OCI-LY3 (cell line): ENCODE data around the gene FRG2B.
"Not testable (repeated sequence)": the region's sequence is repeated elsewhere in the genome, so short reads cannot be mapped to it uniquely, and the experiment has no call there.

Source experiments
- H2AFZ ChIP-seq: fragments of 200-600, 300-600 bp; shearing (Covaris generic); 2 replicates; pipeline ENCODE4 v1.6.0; 2014; ENCODE audit warnings: antibody characterized with exemption, low read depth, low read length
- H3K27ac ChIP-seq: fragments of 200-600, 300-600 bp; sonication (generic); 2 replicates; pipeline ENCODE4 v1.5.1; 2014; ENCODE audit warnings: mild to moderate bottlenecking, low read length, moderate library complexity, mixed read lengths
- H3K27me3 ChIP-seq: fragments of 200-600, 300-600 bp; sonication (generic); 2 replicates; pipeline ENCODE4 v1.6.1; 2014; ENCODE audit warnings: low read depth, low read length, mixed read lengths
- H3K36me3 ChIP-seq: fragments of 200-600, 300-600 bp; sonication (generic); replicated peaks from 2 replicates; pipeline ENCODE3; 2014; ENCODE audit warnings: low read depth, low read length, mixed read lengths
- H3K4me1 ChIP-seq: fragments of 300-600, 200-600 bp; sonication (generic); 2 replicates; pipeline ENCODE4 v1.6.1; 2014; ENCODE audit warnings: low read length, mixed read lengths
- H3K4me2 ChIP-seq: fragments of 200-600, 300-600 bp; sonication (generic); 2 replicates; pipeline ENCODE4 v1.6.1; 2014; ENCODE audit warnings: low read length, mixed read lengths
- H3K4me3 ChIP-seq: fragments of 300-600, 200-600 bp; sonication (generic); 2 replicates; pipeline ENCODE4 v1.5.1; 2014; ENCODE audit warnings: antibody characterized with exemption, mild to moderate bottlenecking, low read length, moderate library complexity
- H3K79me2 ChIP-seq: fragments of 300-600, 200-600 bp; shearing (Covaris generic); 2 replicates; pipeline ENCODE4 v1.6.1; 2014; ENCODE audit warnings: mild to moderate bottlenecking, low read length, mixed read lengths
- H3K9ac ChIP-seq: fragments of 300-600, 200-600 bp; shearing (Covaris generic); 2 replicates; pipeline ENCODE4 v1.6.0; 2014; ENCODE audit warnings: mild to moderate bottlenecking, low read length, moderate library complexity
- H3K9me3 ChIP-seq: fragments of 200-600, 300-600 bp; shearing (Covaris generic); 2 replicates; pipeline ENCODE4 v1.6.1; 2014; ENCODE audit warnings: low read length, mixed read lengths; ENCODE audit not compliant: insufficient read depth
- H4K20me1 ChIP-seq: fragments of 200-600, 300-600 bp; sonication (generic); 2 replicates; pipeline ENCODE4 v1.6.1; 2016; ENCODE audit warnings: low read length, mixed read lengths; ENCODE audit not compliant: insufficient read depth
- EZH2phosphoT487 ChIP-seq: fragments of 200-600 bp; shearing (Covaris generic); IDR thresholded peaks from 2 replicates; pipeline ENCODE4 v1.6.1; 2018; ENCODE audit warnings: antibody characterized with exemption, mixed run types, low read depth
- TF ChIP-seq, protein P1 (sequence below): fragments of 200-600, 300-600 bp; sonication (generic); IDR thresholded peaks from 2 replicates; pipeline ENCODE4 v1.5.1; 2014; ENCODE audit warnings: antibody characterized with exemption, low read length, low read depth

Gene FRG2B

DNA sequence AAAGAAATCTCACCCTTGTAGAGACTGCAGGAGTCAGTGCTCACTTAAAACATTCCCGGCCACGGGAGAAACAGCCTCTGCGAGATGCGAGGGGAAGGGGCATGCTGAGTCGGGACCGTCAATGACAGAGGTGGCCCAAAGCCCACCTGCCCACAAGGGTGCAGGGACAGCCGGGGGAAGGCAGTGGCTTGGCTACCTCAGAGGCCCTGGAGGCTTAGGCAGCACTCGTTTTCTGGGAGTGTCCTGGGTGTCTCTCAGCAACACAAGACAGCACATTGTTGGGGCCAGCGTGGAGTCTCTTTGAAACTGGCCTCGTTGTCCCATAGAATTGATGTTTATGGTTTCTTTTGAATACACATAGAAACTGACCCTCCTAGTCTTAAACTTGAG lies 35.6 kb downstream of the FRG2B start:
- H3K9ac ChIP-seq, result no peak overlapping the region
- H3K36me3 ChIP-seq, result no peaks in the 10 kb centered on the region
- H4K20me1 ChIP-seq, result no peaks in the 10 kb centered on the region
- H3K27ac ChIP-seq, result no peak overlapping the region
- TF ChIP-seq EZH2phosphoT487, result no peak
- no peaks in the 10 kb centered on the region for H3K79me2 ChIP-seq
- H3K4me3 ChIP-seq, result no peak overlapping the region
- H2AFZ ChIP-seq, result no peak overlapping the region
- H3K4me1 ChIP-seq, result no peaks in the 10 kb centered on the region
- H3K4me2 ChIP-seq, result no peak overlapping the region
- no peaks in the 10 kb centered on the region for H3K9me3 ChIP-seq
- H3K27me3 ChIP-seq, result no peaks in the 10 kb centered on the region

- no peak overlapping the region for H3K4me2 ChIP-seq
- H2AFZ ChIP-seq, result no peak overlapping the region
- no peaks in the 10 kb centered on the region for H3K4me1 ChIP-seq
- no peak for TF ChIP-seq EZH2phosphoT487
- TF ChIP-seq, protein P1, sequence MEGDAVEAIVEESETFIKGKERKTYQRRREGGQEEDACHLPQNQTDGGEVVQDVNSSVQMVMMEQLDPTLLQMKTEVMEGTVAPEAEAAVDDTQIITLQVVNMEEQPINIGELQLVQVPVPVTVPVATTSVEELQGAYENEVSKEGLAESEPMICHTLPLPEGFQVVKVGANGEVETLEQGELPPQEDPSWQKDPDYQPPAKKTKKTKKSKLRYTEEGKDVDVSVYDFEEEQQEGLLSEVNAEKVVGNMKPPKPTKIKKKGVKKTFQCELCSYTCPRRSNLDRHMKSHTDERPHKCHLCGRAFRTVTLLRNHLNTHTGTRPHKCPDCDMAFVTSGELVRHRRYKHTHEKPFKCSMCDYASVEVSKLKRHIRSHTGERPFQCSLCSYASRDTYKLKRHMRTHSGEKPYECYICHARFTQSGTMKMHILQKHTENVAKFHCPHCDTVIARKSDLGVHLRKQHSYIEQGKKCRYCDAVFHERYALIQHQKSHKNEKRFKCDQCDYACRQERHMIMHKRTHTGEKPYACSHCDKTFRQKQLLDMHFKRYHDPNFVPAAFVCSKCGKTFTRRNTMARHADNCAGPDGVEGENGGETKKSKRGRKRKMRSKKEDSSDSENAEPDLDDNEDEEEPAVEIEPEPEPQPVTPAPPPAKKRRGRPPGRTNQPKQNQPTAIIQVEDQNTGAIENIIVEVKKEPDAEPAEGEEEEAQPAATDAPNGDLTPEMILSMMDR, result no peak
- no peak overlapping the region for H3K4me3 ChIP-seq
- H3K9me3 ChIP-seq, result no peaks in the 10 kb centered on the region
- H4K20me1 ChIP-seq, result no peaks in the 10 kb centered on the region
- no peak overlapping the region for H3K9ac ChIP-seq
- no peaks in the 10 kb centered on the region for H3K79me2 ChIP-seq
- H3K27ac ChIP-seq, result no peak overlapping the region
- no peaks in the 10 kb centered on the region for H3K27me3 ChIP-seq
- no peaks in the 10 kb centered on the region for H3K36me3 ChIP-seq
Observed at GRCh38 chr10:133590226-133590969, 36.2 kb downstream of the FRG2B start.

GRCh38 chr10:133577037-133577436 lies 49.6 kb downstream of the FRG2B start:
- H3K9ac ChIP-seq, H3K4me2 ChIP-seq, H2AFZ ChIP-seq, H3K9me3 ChIP-seq, H3K27ac ChIP-seq, H3K36me3 ChIP-seq, H3K79me2 ChIP-seq, H4K20me1 ChIP-seq, H3K4me1 ChIP-seq, H3K27me3 ChIP-seq, H3K4me3 ChIP-seq: not testable (repeated sequence)
